Stimulated activated CD4-positive, alpha-beta T cell treated with anti-CD3 and anti-CD28 coated beads, Interleukin-1b, Interleukin-23, amount 100 ng/mL, for 1 hour (primary cell): ENCODE measurements around the gene STK35.
"Not testable (repeated sequence)": the region's sequence is repeated elsewhere in the genome, so short reads cannot be mapped to it uniquely, and the experiment has no call there.

Experiments
- DNase-seq, 2 donors: peaks; one replicate each; pipeline ENCODE4 v3.0.0-alpha.2; 2020; ENCODE audit warnings: low read depth in 2 of 2

The STK35 gene

GRCh38 chr20:2179949-2180348 lies 78.3 kb downstream of the STK35 start:
- DNase-seq: no peak

GRCh38 chr20:2183381-2183780 lies 81.8 kb downstream of the STK35 start:
- no peak for DNase-seq

- not testable (repeated sequence) for DNase-seq
Observed at GRCh38 chr20:2184933-2185332, 83.3 kb downstream of the STK35 start.

- DNase-seq: no peak
Observed at GRCh38 chr20:2195614-2196013, 94.0 kb downstream of the STK35 start.

- DNase-seq: no peak
Observed at GRCh38 chr20:2197166-2197565, 95.5 kb downstream of the STK35 start.
